ENCODE results near the gene THBS2.

THBS2 gene

GRCh38 chr6:169225131-169225576, 28.5 kb downstream of the THBS2 start:
- Histone ChIP-seq H3K27ac (replicated peaks) (no peak overlapping the region), H3K27me3 (ENCODE audit: insufficient read depth, poor library complexity, severe bottlenecking) (no peaks in the 10 kb centered on the region), H3K4me3 (replicated peaks; ENCODE audit: insufficient read depth, low read length) (no peak overlapping the region)
- no peak for DNase-seq (ENCODE audit: low read depth in 1 of 2, low spot score in 1 of 2)
- no peak for TF ChIP-seq GABPA (IDR thresholded peaks at IDR 0.05; ENCODE audit: low read depth)
- TF ChIP-seq POLR2AphosphoS5 (IDR thresholded peaks at IDR 0.05; ENCODE audit: low read depth) = no peak
- no peak for TF ChIP-seq CTCF (IDR thresholded peaks at IDR 0.05; ENCODE audit: insufficient read depth, low read length)
- TF ChIP-seq SPI1 (IDR thresholded peaks at IDR 0.05; ENCODE audit: borderline replicate concordance, low read depth) = no peak
- TF ChIP-seq, protein P1, sequence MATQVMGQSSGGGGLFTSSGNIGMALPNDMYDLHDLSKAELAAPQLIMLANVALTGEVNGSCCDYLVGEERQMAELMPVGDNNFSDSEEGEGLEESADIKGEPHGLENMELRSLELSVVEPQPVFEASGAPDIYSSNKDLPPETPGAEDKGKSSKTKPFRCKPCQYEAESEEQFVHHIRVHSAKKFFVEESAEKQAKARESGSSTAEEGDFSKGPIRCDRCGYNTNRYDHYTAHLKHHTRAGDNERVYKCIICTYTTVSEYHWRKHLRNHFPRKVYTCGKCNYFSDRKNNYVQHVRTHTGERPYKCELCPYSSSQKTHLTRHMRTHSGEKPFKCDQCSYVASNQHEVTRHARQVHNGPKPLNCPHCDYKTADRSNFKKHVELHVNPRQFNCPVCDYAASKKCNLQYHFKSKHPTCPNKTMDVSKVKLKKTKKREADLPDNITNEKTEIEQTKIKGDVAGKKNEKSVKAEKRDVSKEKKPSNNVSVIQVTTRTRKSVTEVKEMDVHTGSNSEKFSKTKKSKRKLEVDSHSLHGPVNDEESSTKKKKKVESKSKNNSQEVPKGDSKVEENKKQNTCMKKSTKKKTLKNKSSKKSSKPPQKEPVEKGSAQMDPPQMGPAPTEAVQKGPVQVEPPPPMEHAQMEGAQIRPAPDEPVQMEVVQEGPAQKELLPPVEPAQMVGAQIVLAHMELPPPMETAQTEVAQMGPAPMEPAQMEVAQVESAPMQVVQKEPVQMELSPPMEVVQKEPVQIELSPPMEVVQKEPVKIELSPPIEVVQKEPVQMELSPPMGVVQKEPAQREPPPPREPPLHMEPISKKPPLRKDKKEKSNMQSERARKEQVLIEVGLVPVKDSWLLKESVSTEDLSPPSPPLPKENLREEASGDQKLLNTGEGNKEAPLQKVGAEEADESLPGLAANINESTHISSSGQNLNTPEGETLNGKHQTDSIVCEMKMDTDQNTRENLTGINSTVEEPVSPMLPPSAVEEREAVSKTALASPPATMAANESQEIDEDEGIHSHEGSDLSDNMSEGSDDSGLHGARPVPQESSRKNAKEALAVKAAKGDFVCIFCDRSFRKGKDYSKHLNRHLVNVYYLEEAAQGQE (IDR thresholded peaks at IDR 0.05; ENCODE audit: insufficient replicate concordance, low read depth) = no peak

GRCh38 chr6:169224716-169225115, 28.9 kb downstream of the THBS2 start:
- Histone ChIP-seq H3K4me3 (replicated peaks; ENCODE audit: insufficient read depth, low read length) (no peak overlapping the region), H3K27ac (replicated peaks) (no peak overlapping the region), H3K27me3 (ENCODE audit: insufficient read depth, poor library complexity, severe bottlenecking) (no peaks in the 10 kb centered on the region)
- no peak for DNase-seq (ENCODE audit: low read depth in 1 of 2, low spot score in 1 of 2)
- TF ChIP-seq SPI1 (IDR thresholded peaks at IDR 0.05; ENCODE audit: borderline replicate concordance, low read depth) (no peak), CTCF (IDR thresholded peaks at IDR 0.05; ENCODE audit: insufficient read depth, low read length) (no peak), GABPA (IDR thresholded peaks at IDR 0.05; ENCODE audit: low read depth) (no peak), POLR2AphosphoS5 (IDR thresholded peaks at IDR 0.05; ENCODE audit: low read depth) (no peak)
- TF ChIP-seq, protein P1 (IDR thresholded peaks at IDR 0.05; ENCODE audit: insufficient replicate concordance, low read depth) = no peak

GRCh38 chr6:169224185-169224695, 29.4 kb downstream of the THBS2 start:
- H3K27ac ChIP-seq (replicated peaks) = no peak overlapping the region
- H3K27me3 ChIP-seq (ENCODE audit: insufficient read depth, poor library complexity, severe bottlenecking) = no peaks in the 10 kb centered on the region
- DNase-seq (ENCODE audit: low read depth in 1 of 2, low spot score in 1 of 2) = no peak
- no peak overlapping the region for H3K4me3 ChIP-seq (replicated peaks; ENCODE audit: insufficient read depth, low read length)
- TF ChIP-seq CTCF (IDR thresholded peaks at IDR 0.05; ENCODE audit: insufficient read depth, low read length) (no peak), POLR2AphosphoS5 (IDR thresholded peaks at IDR 0.05; ENCODE audit: low read depth) (no peak), GABPA (IDR thresholded peaks at IDR 0.05; ENCODE audit: low read depth) (no peak), SPI1 (IDR thresholded peaks at IDR 0.05; ENCODE audit: borderline replicate concordance, low read depth) (no peak)
- TF ChIP-seq, protein P1 (IDR thresholded peaks at IDR 0.05; ENCODE audit: insufficient replicate concordance, low read depth) = no peak

Data from HL-60 (cell line).